Measurements from ENCODE around the gene GFAP.

GFAP gene

DNA sequence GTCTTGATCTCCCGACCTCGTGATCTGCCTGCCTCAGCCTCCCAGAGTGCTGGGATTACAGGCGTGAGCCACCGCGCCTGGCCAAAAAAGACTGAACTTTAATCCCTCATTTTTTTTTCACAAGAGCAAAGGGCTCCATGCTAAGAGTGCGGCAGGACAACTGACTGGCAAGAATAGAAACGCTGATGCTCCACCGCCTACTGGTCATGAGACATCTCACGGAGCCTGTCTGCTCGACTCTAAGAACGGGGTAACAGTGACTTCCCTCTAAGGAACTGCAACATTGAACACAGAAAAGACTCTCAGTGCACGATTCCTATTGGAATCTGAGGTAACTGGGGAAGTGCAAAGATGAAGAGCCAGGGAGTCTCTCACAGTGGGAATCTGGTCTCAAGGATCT lies 43.7 kb downstream of the GFAP start:
- H3K36me3 ChIP-seq = peaks cover 93% of the 10 kb centered on the region
- H3K27ac ChIP-seq = no peak overlapping the region
- no peaks in the 10 kb centered on the region for H3K4me1 ChIP-seq (ENCODE audit: control insufficient read depth in 1 of 2, insufficient read depth in 1 of 2, low read depth in 1 of 2, low read length in 1 of 2)
- TF ChIP-seq, protein P1, sequence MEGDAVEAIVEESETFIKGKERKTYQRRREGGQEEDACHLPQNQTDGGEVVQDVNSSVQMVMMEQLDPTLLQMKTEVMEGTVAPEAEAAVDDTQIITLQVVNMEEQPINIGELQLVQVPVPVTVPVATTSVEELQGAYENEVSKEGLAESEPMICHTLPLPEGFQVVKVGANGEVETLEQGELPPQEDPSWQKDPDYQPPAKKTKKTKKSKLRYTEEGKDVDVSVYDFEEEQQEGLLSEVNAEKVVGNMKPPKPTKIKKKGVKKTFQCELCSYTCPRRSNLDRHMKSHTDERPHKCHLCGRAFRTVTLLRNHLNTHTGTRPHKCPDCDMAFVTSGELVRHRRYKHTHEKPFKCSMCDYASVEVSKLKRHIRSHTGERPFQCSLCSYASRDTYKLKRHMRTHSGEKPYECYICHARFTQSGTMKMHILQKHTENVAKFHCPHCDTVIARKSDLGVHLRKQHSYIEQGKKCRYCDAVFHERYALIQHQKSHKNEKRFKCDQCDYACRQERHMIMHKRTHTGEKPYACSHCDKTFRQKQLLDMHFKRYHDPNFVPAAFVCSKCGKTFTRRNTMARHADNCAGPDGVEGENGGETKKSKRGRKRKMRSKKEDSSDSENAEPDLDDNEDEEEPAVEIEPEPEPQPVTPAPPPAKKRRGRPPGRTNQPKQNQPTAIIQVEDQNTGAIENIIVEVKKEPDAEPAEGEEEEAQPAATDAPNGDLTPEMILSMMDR (IDR thresholded peaks at IDR 0.05) = no peak
- no peaks in the 10 kb centered on the region for H3K27me3 ChIP-seq
- no peak overlapping the region for H3K4me3 ChIP-seq (ENCODE audit: low read depth in 1 of 2, low read length in 1 of 2)
- H3K9me3 ChIP-seq = no peaks in the 10 kb centered on the region

DNA sequence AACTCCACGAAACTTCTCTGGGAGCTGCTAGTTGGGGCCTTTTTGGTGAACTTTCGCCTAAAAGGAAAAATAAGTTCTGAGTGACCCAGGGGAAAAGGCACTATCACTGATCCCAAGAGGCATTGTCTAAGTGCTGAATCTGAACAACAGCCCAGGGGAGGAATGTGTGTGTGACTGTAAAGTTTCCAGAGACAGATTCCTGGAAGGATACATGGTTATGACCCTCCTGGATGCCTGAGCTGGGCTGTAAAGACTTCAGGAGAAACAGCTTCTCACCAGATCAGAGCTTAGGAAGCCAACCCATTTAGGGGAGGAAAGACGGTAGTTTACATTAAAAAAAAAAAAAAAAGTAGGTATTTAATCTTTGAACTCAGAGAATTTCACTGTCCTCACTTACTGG lies 47.5 kb downstream of the GFAP start:
- H3K9me3 ChIP-seq = no peaks in the 10 kb centered on the region
- no peaks in the 10 kb centered on the region for H3K27me3 ChIP-seq
- TF ChIP-seq, protein P1 (IDR thresholded peaks at IDR 0.05) = no peak
- H3K36me3 ChIP-seq = peaks cover 93% of the 10 kb centered on the region
- no peak overlapping the region for H3K4me3 ChIP-seq (ENCODE audit: low read depth in 1 of 2, low read length in 1 of 2)
- H3K4me1 ChIP-seq (ENCODE audit: control insufficient read depth in 1 of 2, insufficient read depth in 1 of 2, low read depth in 1 of 2, low read length in 1 of 2) = no peaks in the 10 kb centered on the region
- H3K27ac ChIP-seq = no peak overlapping the region

DNA sequence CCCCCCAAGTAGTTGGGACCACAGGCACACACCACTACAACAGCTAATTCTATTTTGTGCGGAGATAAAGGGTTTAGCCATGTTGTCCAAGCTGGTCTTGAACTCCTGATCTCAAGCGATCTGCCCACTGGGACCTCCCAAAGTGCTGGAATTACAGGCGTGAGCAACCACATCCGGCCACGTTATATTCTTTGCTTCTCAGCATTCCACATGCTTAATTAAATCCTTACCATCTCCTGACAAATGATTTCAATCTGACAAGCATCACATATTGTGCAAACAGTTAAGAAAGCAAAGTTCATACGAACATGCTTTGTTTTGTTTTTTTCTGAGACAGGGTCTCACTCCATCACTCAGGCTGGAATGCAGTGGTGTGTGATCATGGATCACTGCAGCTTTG lies 49.4 kb downstream of the GFAP start:
- H3K9me3 ChIP-seq = no peaks in the 10 kb centered on the region
- H3K4me3 ChIP-seq (ENCODE audit: low read depth in 1 of 2, low read length in 1 of 2) = no peak overlapping the region
- H3K4me1 ChIP-seq (ENCODE audit: control insufficient read depth in 1 of 2, insufficient read depth in 1 of 2, low read depth in 1 of 2, low read length in 1 of 2) = no peaks in the 10 kb centered on the region
- H3K27me3 ChIP-seq = no peaks in the 10 kb centered on the region
- H3K36me3 ChIP-seq = peaks cover 95% of the 10 kb centered on the region
- H3K27ac ChIP-seq = no peak overlapping the region
- TF ChIP-seq, protein P1 (IDR thresholded peaks at IDR 0.05) = no peak

DNA sequence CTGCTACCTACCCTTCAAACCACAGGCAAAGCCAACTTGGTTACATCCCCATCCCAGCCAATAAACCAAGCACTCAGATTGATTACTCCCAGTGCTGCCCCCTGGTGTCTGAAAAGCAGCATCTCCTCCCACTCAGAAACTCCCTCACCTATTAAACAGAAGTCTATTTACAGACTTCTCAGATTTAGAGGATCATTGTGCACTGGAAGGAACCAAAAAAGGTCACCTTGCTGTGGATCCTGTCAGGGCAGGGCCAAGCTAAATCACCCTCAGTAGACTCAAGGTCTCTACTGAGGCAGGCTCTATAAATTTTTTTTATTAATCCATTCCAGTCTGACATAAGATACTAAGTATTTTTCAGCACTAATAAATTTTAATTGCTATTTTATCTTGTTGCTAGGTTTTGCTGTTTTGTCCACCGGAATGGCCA lies 50.1 kb downstream of the GFAP start:
- H3K9me3 ChIP-seq = no peaks in the 10 kb centered on the region
- H3K4me3 ChIP-seq (ENCODE audit: low read depth in 1 of 2, low read length in 1 of 2) = no peak overlapping the region
- H3K36me3 ChIP-seq = peaks cover 95% of the 10 kb centered on the region
- H3K27ac ChIP-seq = no peak overlapping the region
- no peaks in the 10 kb centered on the region for H3K27me3 ChIP-seq
- H3K4me1 ChIP-seq (ENCODE audit: control insufficient read depth in 1 of 2, insufficient read depth in 1 of 2, low read depth in 1 of 2, low read length in 1 of 2) = no peaks in the 10 kb centered on the region
- TF ChIP-seq, protein P1 (IDR thresholded peaks at IDR 0.05) = peak; percentile 81

DNA sequence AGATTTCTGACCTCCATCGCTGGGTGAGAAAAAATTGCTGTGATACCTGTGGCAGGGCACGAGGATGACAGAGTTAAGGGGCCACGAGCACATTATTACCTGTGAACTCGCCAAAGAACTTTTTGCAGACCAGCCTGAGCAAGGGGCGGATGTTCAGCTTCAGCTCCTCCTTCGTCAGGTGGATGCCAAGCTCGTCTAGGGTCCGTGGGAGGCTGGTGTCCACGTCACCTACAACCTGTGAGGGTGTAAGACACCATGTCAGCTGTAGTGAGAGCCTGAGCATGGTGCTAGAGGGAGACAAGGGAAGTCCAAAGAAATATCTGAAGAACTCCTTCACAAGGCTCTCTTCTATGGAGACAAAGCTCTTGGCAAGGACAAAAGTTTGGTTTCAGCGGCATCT lies 50.5 kb downstream of the GFAP start:
- H3K27me3 ChIP-seq = no peaks in the 10 kb centered on the region
- TF ChIP-seq, protein P1 (IDR thresholded peaks at IDR 0.05) = no peak
- no peaks in the 10 kb centered on the region for H3K4me1 ChIP-seq (ENCODE audit: control insufficient read depth in 1 of 2, insufficient read depth in 1 of 2, low read depth in 1 of 2, low read length in 1 of 2)
- H3K36me3 ChIP-seq = peaks cover 95% of the 10 kb centered on the region
- H3K27ac ChIP-seq = no peak overlapping the region
- no peaks in the 10 kb centered on the region for H3K9me3 ChIP-seq
- no peak overlapping the region for H3K4me3 ChIP-seq (ENCODE audit: low read depth in 1 of 2, low read length in 1 of 2)
